22Rv1 (cell line): ENCODE results near the gene HOXD8.

Experiments
- ZFX ChIP-seq: fragments of 450-650 bp; IDR thresholded peaks from 2 replicates; pipeline ENCODE4 v1.6.1; 2017; ENCODE audit warnings: antibody characterized with exemption, borderline replicate concordance
- TF ChIP-seq, protein P1 (sequence below): fragments of 450-650 bp; IDR thresholded peaks from 2 replicates; pipeline ENCODE4 v1.5.1; 2017; ENCODE audit warnings: mild to moderate bottlenecking

DNA sequence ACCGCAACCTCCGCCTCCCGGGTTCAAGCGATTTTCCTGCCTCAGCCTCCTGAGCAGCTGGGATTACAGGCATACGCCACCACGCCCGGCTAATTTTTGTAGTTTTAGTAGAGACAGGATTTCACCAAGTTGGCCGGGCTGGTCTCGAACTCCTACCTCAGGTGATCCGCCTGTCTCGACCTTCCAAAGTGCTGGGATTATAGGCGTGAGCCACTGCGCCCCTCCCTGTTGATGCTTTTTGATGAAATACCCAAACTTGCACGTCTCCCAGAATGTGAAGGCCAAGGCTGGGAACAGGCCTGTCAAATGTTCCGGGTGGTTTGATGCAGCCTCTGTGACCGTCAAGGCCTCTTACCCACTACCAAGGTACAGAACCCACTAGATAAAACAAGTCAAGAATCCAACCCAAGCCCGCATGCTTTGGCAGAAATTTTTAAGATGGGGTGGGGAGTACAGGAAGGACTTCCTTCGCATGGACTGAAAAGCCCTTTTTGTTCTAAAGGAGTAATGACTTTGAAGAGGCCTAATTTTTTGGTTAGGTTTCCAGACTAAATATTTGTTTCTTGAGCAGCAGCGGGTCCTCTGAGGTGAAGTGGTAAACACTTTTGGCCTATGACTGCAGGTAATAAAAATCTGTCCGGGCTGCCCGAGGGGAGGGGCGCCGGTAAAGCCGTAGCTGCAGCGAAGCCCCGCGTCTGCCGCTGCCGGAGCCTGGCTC is 42.0 kb upstream of the HOXD8 start:
- no peak for TF ChIP-seq ZFX
- TF ChIP-seq, protein P1, sequence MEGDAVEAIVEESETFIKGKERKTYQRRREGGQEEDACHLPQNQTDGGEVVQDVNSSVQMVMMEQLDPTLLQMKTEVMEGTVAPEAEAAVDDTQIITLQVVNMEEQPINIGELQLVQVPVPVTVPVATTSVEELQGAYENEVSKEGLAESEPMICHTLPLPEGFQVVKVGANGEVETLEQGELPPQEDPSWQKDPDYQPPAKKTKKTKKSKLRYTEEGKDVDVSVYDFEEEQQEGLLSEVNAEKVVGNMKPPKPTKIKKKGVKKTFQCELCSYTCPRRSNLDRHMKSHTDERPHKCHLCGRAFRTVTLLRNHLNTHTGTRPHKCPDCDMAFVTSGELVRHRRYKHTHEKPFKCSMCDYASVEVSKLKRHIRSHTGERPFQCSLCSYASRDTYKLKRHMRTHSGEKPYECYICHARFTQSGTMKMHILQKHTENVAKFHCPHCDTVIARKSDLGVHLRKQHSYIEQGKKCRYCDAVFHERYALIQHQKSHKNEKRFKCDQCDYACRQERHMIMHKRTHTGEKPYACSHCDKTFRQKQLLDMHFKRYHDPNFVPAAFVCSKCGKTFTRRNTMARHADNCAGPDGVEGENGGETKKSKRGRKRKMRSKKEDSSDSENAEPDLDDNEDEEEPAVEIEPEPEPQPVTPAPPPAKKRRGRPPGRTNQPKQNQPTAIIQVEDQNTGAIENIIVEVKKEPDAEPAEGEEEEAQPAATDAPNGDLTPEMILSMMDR, result no peak
